Measurements from ENCODE around the gene MAGEA11.

Gene MAGEA11

GRCh38 chrX:149707147-149707901 lies 4.5 kb upstream of the MAGEA11 start:
- no peak overlapping the region for H3K27ac ChIP-seq (ENCODE audit: low read length)
- no peaks in the 10 kb centered on the region for H3K9me3 ChIP-seq (ENCODE audit: insufficient read depth, low read length)
- H3K4me3 ChIP-seq (ENCODE audit: low read length) = no peak overlapping the region
- H2AFZ ChIP-seq (ENCODE audit: low read depth, low read length) = no peak overlapping the region
- TF ChIP-seq CTCF (IDR thresholded peaks at IDR 0.05; ENCODE audit: low read depth, low read length) (no peak), EZH2phosphoT487 (IDR thresholded peaks at IDR 0.05; ENCODE audit: low read depth) (no peak)
- H3K27me3 ChIP-seq (ENCODE audit: low read depth, low read length) = no peaks in the 10 kb centered on the region
- H3K4me2 ChIP-seq (ENCODE audit: low read length) = no peak overlapping the region
- no peaks in the 10 kb centered on the region for H3K4me1 ChIP-seq (ENCODE audit: low read length)
- H3K79me2 ChIP-seq (ENCODE audit: low read length) = no peaks in the 10 kb centered on the region
- H3K9ac ChIP-seq (ENCODE audit: low read length) = no peak overlapping the region
- H3K36me3 ChIP-seq (replicated peaks; ENCODE audit: low read depth, low read length) = no peaks in the 10 kb centered on the region
- no peaks in the 10 kb centered on the region for H4K20me1 ChIP-seq (ENCODE audit: insufficient read depth, low read length)

- TF ChIP-seq EZH2phosphoT487 (IDR thresholded peaks at IDR 0.05; ENCODE audit: low read depth) = no peak
- TF ChIP-seq CTCF (IDR thresholded peaks at IDR 0.05; ENCODE audit: low read depth, low read length) = no peak
- H3K4me3 ChIP-seq (ENCODE audit: low read length) = no peak overlapping the region
- no peaks in the 10 kb centered on the region for H3K9me3 ChIP-seq (ENCODE audit: insufficient read depth, low read length)
- H3K36me3 ChIP-seq (replicated peaks; ENCODE audit: low read depth, low read length) = no peaks in the 10 kb centered on the region
- H3K9ac ChIP-seq (ENCODE audit: low read length) = no peak overlapping the region
- no peaks in the 10 kb centered on the region for H3K79me2 ChIP-seq (ENCODE audit: low read length)
- no peaks in the 10 kb centered on the region for H4K20me1 ChIP-seq (ENCODE audit: insufficient read depth, low read length)
- peaks cover 6% of the 10 kb centered on the region; the same call in 1 of the 2 replicates for H3K4me1 ChIP-seq (ENCODE audit: low read length)
- H2AFZ ChIP-seq (ENCODE audit: low read depth, low read length) = no peak overlapping the region
- no peak overlapping the region for H3K4me2 ChIP-seq (ENCODE audit: low read length)
- no peaks in the 10 kb centered on the region for H3K27me3 ChIP-seq (ENCODE audit: low read depth, low read length)
- H3K27ac ChIP-seq (ENCODE audit: low read length) = no peak overlapping the region
Observed at GRCh38 chrX:149712831-149713230, 971 bp downstream of the MAGEA11 start.

DNA sequence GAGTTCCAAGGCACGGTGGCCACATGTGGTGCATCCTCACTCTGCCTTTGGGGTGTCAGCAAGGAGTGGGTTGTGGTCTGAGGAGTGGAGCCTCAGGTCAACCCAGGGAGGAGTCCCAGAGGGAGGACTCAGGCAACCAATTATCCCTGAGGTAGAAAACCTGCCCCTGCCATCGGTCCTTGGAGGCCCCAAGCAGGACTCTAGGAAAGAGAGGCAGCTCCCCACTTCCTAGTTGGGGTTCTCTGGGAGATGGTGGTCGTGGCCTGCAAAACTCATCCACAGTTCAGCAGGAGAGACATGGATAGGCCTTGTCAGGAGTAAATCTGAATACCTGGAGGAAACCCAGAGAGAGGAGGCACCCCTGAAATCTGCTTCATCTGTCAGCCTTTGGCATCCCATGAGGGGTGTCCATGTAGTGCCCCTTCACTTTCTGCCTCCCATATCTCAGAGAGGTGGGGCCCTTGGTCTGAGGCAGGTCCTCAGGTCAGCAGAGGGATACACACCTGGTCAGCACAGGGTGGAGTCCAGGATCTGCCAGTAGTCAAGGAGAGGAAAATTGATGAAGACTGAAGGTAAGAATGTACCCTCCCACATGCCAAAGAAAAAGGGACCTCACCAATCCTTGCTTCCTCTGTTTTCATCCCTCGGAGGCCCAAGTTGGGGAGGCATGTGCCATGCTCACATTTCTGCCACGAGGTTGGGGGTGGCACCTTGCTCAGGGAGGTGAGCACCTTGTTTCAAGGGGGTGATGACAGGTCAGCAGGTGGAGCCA lies 1.6 kb downstream of the MAGEA11 start:
- H3K79me2 ChIP-seq (ENCODE audit: low read length) = no peaks in the 10 kb centered on the region
- H3K9me3 ChIP-seq (ENCODE audit: insufficient read depth, low read length) = no peaks in the 10 kb centered on the region
- no peak overlapping the region for H3K9ac ChIP-seq (ENCODE audit: low read length)
- H3K4me3 ChIP-seq (ENCODE audit: low read length) = no peak overlapping the region
- H4K20me1 ChIP-seq (ENCODE audit: insufficient read depth, low read length) = no peaks in the 10 kb centered on the region
- no peak overlapping the region for H2AFZ ChIP-seq (ENCODE audit: low read depth, low read length)
- H3K27me3 ChIP-seq (ENCODE audit: low read depth, low read length) = no peaks in the 10 kb centered on the region
- no peak overlapping the region for H3K27ac ChIP-seq (ENCODE audit: low read length)
- H3K4me2 ChIP-seq (ENCODE audit: low read length) = no peak overlapping the region
- no peaks in the 10 kb centered on the region for H3K36me3 ChIP-seq (replicated peaks; ENCODE audit: low read depth, low read length)
- TF ChIP-seq CTCF (IDR thresholded peaks at IDR 0.05; ENCODE audit: low read depth, low read length) = no peak
- H3K4me1 ChIP-seq (ENCODE audit: low read length) = peaks cover 6% of the 10 kb centered on the region; the same call in 1 of the 2 replicates

DNA sequence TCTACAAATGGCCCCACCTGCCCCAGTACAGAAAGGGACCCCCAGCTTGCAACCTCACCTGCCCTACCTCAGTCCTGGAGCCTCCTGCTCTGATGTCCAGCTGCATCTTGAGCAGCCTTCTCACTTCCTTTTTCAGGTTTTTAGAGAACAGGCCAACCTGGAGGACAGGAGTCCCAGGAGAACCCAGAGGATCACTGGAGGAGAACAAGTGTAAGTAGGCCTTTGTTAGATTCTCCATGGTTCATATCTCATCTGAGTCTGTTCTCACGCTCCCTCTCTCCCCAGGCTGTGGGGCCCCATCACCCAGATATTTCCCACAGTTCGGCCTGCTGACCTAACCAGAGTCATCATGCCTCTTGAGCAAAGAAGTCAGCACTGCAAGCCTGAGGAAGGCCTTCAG lies 3.6 kb downstream of the MAGEA11 start:
- no peaks in the 10 kb centered on the region for H3K79me2 ChIP-seq (ENCODE audit: low read length)
- no peaks in the 10 kb centered on the region for H3K36me3 ChIP-seq (replicated peaks; ENCODE audit: low read depth, low read length)
- no peaks in the 10 kb centered on the region for H3K9me3 ChIP-seq (ENCODE audit: insufficient read depth, low read length)
- no peak for TF ChIP-seq CTCF (IDR thresholded peaks at IDR 0.05; ENCODE audit: low read depth, low read length)
- TF ChIP-seq EZH2phosphoT487 (IDR thresholded peaks at IDR 0.05; ENCODE audit: low read depth) = no peak
- H3K27ac ChIP-seq (ENCODE audit: low read length) = no peak overlapping the region
- no peak overlapping the region for H3K9ac ChIP-seq (ENCODE audit: low read length)
- H4K20me1 ChIP-seq (ENCODE audit: insufficient read depth, low read length) = no peaks in the 10 kb centered on the region
- H3K4me1 ChIP-seq (ENCODE audit: low read length) = peaks cover 6% of the 10 kb centered on the region; the same call in 1 of the 2 replicates
- H3K4me2 ChIP-seq (ENCODE audit: low read length) = no peak overlapping the region
- no peak overlapping the region for H3K4me3 ChIP-seq (ENCODE audit: low read length)
- H2AFZ ChIP-seq (ENCODE audit: low read depth, low read length) = no peak overlapping the region
- H3K27me3 ChIP-seq (ENCODE audit: low read depth, low read length) = no peaks in the 10 kb centered on the region
